GM12878 (cell line): ENCODE measurements around the gene TMPRSS6. TPM values are rescaled to one million over a fixed set of nuclear protein-coding genes. Genes with fewer than 3 reads are reported as not detected.

Experiments
- ATAC-seq: fragments of 200-7000 bp; cut with Tn5 transposase; 3 replicates; pipeline ENCODE4 v1.9.1; 2020; ENCODE audit warnings: mild to moderate bottlenecking, moderate library complexity
- BruUV-seq: library from RNA; stranded (reverse); fragments of 400-500 nt; replicated peaks from 2 replicates; lab custom pipeline; 2021; lab: Mats Ljungman, UMichigan
- CTCF ChIA-PET: fragments of 300-600 bp; sonication (Branson Sonifier 250); formaldehyde crosslinking; extraction: SDS; loops from one replicate; lab custom pipeline; 2021; ENCODE audit warnings: inconsistent platforms; lab: Yijun Ruan, JAX
- POLR2A ChIA-PET: fragments of 350-600 bp; formaldehyde crosslinking; extraction: SDS; loops from one replicate; lab custom pipeline; 2021; ENCODE audit warnings: inconsistent platforms; lab: Charles Lee
- RAD21 ChIA-PET: fragments of 300-600 bp; sonication (Branson Sonifier 250); formaldehyde crosslinking; loops from one replicate; lab custom pipeline; 2023; ENCODE audit warnings: antibody characterized with exemption; ENCODE audit not compliant: unreplicated experiment; lab: Charles Lee
- SMC1A ChIA-PET: fragments of 300-600 bp; sonication (Branson Sonifier 250); formaldehyde crosslinking; loops from one replicate; lab custom pipeline; 2023; ENCODE audit not compliant: unreplicated experiment, uncharacterized antibody; lab: Charles Lee
- DNase-seq: peaks from one replicate; pipeline ENCODE4 v3.0.0-alpha.2; 2011; ENCODE audit warnings: low read depth, low spot score
- FAIRE-seq: peaks from 3 replicates; lab custom pipeline; 2011; peaks lifted over from hg19 to GRCh38; lab: Jason Lieb, UNC
- H2AFZ ChIP-seq: 2 replicates; pipeline ENCODE4 v1.6.0; 2011; ENCODE audit warnings: low read depth, low read length, control low read depth; ENCODE audit not compliant: control insufficient read depth
- H3K27ac ChIP-seq: 2 replicates; pipeline ENCODE4 v1.5.1; 2011; ENCODE audit warnings: control low read depth; ENCODE audit not compliant: control insufficient read depth, insufficient read depth
- H3K27me3 ChIP-seq, 2 experiments: replicated peaks in 1 of 2; 2 replicates each; pipeline versions ENCODE4 v1.6.0 to v1.6.1; 2011; ENCODE audit warnings: low read length in 1 of 2; ENCODE audit not compliant: control insufficient read depth in 2 of 2, insufficient read depth in 2 of 2
- H3K36me3 ChIP-seq, 2 experiments: 2 replicates each; pipeline ENCODE4 v1.5.1; 2011; ENCODE audit warnings: low read length in 1 of 2; ENCODE audit not compliant: control insufficient read depth in 2 of 2, insufficient read depth in 2 of 2
- H3K4me1 ChIP-seq: 2 replicates; pipeline ENCODE4 v1.6.1; 2011; ENCODE audit warnings: mild to moderate bottlenecking, low read length, moderate library complexity, mixed read lengths; ENCODE audit not compliant: control insufficient read depth, insufficient read depth
- H3K4me2 ChIP-seq: 2 replicates; pipeline ENCODE4 v1.6.0; 2011; ENCODE audit warnings: control low read depth; ENCODE audit not compliant: control insufficient read depth, insufficient read depth
- H3K4me3 ChIP-seq: fragments of 200-600 bp; sonication (generic); 2 replicates; pipeline ENCODE4 v1.5.1; 2016
- H3K79me2 ChIP-seq: 2 replicates; pipeline ENCODE4 v1.6.0; 2011; ENCODE audit warnings: low read length; ENCODE audit not compliant: control insufficient read depth, insufficient read depth
- H3K9ac ChIP-seq: 2 replicates; pipeline ENCODE4 v1.8.0; 2011; ENCODE audit warnings: low read length, control low read depth, mixed read lengths; ENCODE audit not compliant: control insufficient read depth, insufficient read depth
- H3K9me3 ChIP-seq: replicated peaks from 3 replicates; pipeline ENCODE4 v1.5.1; 2011; ENCODE audit warnings: mild to moderate bottlenecking, low read length; ENCODE audit not compliant: control insufficient read depth, insufficient read depth
- H4K20me1 ChIP-seq: 2 replicates; pipeline ENCODE4 v1.6.0; 2011; ENCODE audit not compliant: control insufficient read depth, insufficient read depth
- CHD2 ChIP-seq: IDR thresholded peaks from 2 replicates; pipeline ENCODE4 v1.6.1; 2011; ENCODE audit warnings: low read depth, low read length, improper control_type of control experiment, borderline replicate concordance
- DPF2 ChIP-seq: fragments of 450-650 bp; IDR thresholded peaks from 2 replicates; pipeline ENCODE4 v1.6.1; 2017; ENCODE audit warnings: mild to moderate bottlenecking
- ETV6 ChIP-seq, 2 experiments: fragments of 450-650 bp in 1 of 2; IDR thresholded peaks in 1 of 2; conservative IDR thresholded peaks in 1 of 2; 2 replicates each; pipeline ENCODE4 v1.6.1; 2014; ENCODE audit warnings: antibody characterized with exemption in 1 of 2, borderline replicate concordance in 1 of 2, low read depth in 1 of 2, mild to moderate bottlenecking in 1 of 2, moderate library complexity in 1 of 2
- MLLT1 ChIP-seq: fragments of 450-650 bp; IDR thresholded peaks from 2 replicates; pipeline ENCODE4 v1.6.1; 2016; ENCODE audit warnings: mild to moderate bottlenecking
- NR2C1 ChIP-seq: fragments of 450-650 bp; IDR thresholded peaks from 2 replicates; pipeline ENCODE4 v1.6.1; 2017; ENCODE audit warnings: antibody characterized with exemption, mild to moderate bottlenecking, moderate library complexity
- PBX3 ChIP-seq: IDR thresholded peaks from 2 replicates; pipeline ENCODE4 v1.6.1; 2011; ENCODE audit warnings: mild to moderate bottlenecking, low read depth, low read length, moderate library complexity; ENCODE audit not compliant: insufficient replicate concordance
- RAD51 ChIP-seq: fragments of 450-650 bp; IDR thresholded peaks from 2 replicates; pipeline ENCODE4 v1.6.1; 2016; ENCODE audit warnings: moderate library complexity, mild to moderate bottlenecking, inconsistent platforms
- SMARCA5 ChIP-seq: fragments of 450-650 bp; IDR thresholded peaks from 2 replicates; pipeline ENCODE4 v1.6.1; 2017; ENCODE audit warnings: mild to moderate bottlenecking
- SREBF2 ChIP-seq: IDR thresholded peaks from 2 replicates; pipeline ENCODE4 v1.6.1; 2012; ENCODE audit warnings: mild to moderate bottlenecking, low read length
- STAT3 ChIP-seq: IDR thresholded peaks from 2 replicates; pipeline ENCODE4 v1.6.1; 2011; ENCODE audit warnings: low read depth, low read length, improper control_type of control experiment
- ZZZ3 ChIP-seq: IDR thresholded peaks from 2 replicates; pipeline ENCODE4 v1.6.1; 2011; ENCODE audit warnings: low read depth; ENCODE audit not compliant: control insufficient read depth, insufficient read length
- WGBS: methylation state at CpG from one replicate; pipeline ENCODE4 v1.1.6; 2016; ENCODE audit warnings: low lambda C conversion rate; ENCODE audit not compliant: insufficient replicate concordance, insufficient coverage; ENCODE audit errors: missing lambda C conversion rate; 5-methylcytosine and 5-hydroxymethylcytosine counted together
- in situ Hi-C: fragments of 300-500 bp; cut with MboI; formaldehyde crosslinking; loops from 9 replicates; pipeline ENCODE4 v1.14.3; 2018; ENCODE audit warnings: mixed read lengths
- intact Hi-C: fragments of 100-400 bp; cut with micrococcal nuclease; formaldehyde crosslinking; loops from one replicate; pipeline ENCODE4 v1.14.2; 2022; ENCODE audit not compliant: unreplicated experiment
- polyA plus RNA-seq, 11 experiments: library from polyadenylated mRNA; depleted of rRNA in 4 of 11; unstranded in 6 of 11; stranded (reverse) in 5 of 11; fragments of >200 nt; fragmentation: Nextera tagmentation in 4 of 11; fragmentation: Illumina TruSeq in 1 of 11; extraction: Ambion mirVana in 4 of 11; extraction: Trizol in 1 of 11; gene quantifications; 1 replicate in 1 of 11; 2 replicates in 10 of 11; pipeline versions ENCODE4 v1.2.1 to v1.2.3, GENCODE V29; 2011 to 2016; ENCODE audit warnings: inconsistent platforms in 2 of 11, missing spikeins in 2 of 11, low read depth in 1 of 11
- total RNA-seq, 4 experiments: library from RNA; depleted of rRNA in 3 of 4; stranded (reverse); fragments of >200 nt in 3 of 4; fragmentation: Illumina TruSeq in 1 of 4; extraction: Trizol in 1 of 4; gene quantifications; 2 replicates each; pipeline versions ENCODE4 v1.2.1 to v1.2.3, GENCODE V29; 2013 to 2021
- TF ChIP-seq, protein P1 (sequence below): IDR thresholded peaks from 2 replicates; pipeline ENCODE4 v1.6.1; 2012; ENCODE audit warnings: mild to moderate bottlenecking, low read depth, low read length
- TF ChIP-seq, protein P2 (sequence below): fragments of 450-650 bp; conservative IDR thresholded peaks from 2 replicates; pipeline ENCODE4 v1.6.1; 2017; ENCODE audit warnings: mild to moderate bottlenecking, moderate library complexity
- TF ChIP-seq, protein P3 (sequence below): IDR thresholded peaks from 2 replicates; pipeline ENCODE4 v1.6.1; 2011; ENCODE audit warnings: low read depth, low read length, improper control_type of control experiment, borderline replicate concordance

Gene TMPRSS6
- total and polyA plus RNA-seq, 10 of the 15 experiments (the other 5 are each of a cell fraction or from before 2014, with no cell fraction given), result 0.06 to 0.69 (median 0.19) TPM; not detected in 6

- no peak for TF ChIP-seq CHD2
- no peak for TF ChIP-seq SMARCA5
- no peak for TF ChIP-seq SREBF2
- no peak for TF ChIP-seq NR2C1
- no peak for TF ChIP-seq ZZZ3
- no peak for TF ChIP-seq STAT3
Measured at GRCh38 chr22:37043209-37043827, 66.2 kb downstream of the TMPRSS6 start (continued).

GRCh38 chr22:37039466-37039865, 70.0 kb downstream of the TMPRSS6 start:
- Histone ChIP-seq H3K79me2 (no peaks in the 10 kb centered on the region), H3K4me3 (no peak overlapping the region), H4K20me1 (no peaks in the 10 kb centered on the region), H3K27me3 (peaks cover 0 to 2% of the 10 kb centered on the region in 2 experiments; a peak in 2 of 4 replicates), H3K4me2 (no peak overlapping the region), H3K4me1 (no peaks in the 10 kb centered on the region), H3K9me3 (no peaks in the 10 kb centered on the region), H3K27ac (no peak overlapping the region), H2AFZ (no peak overlapping the region), H3K36me3 (no peaks in the 10 kb centered on the region), H3K9ac (no peak overlapping the region)
- WGBS, result 58% methylated on average over 2 of the region's 2 CpGs
- ChIA-PET POLR2A (interaction anchor here (0.7 kb wide), 1 partner anchor 1021 kb away, joined by 4 read pairs; no protein-coding TSS in a partner anchor), RAD21 (no interaction called here), SMC1A (no interaction called here), CTCF (no interaction called here)
- no TSS peak for BruUV-seq
- DNase-seq (no peak), FAIRE-seq (no peak), ATAC-seq (no peak)
- intact Hi-C loops (no loop called here), in situ Hi-C loops (no loop called here)
- TF ChIP-seq, protein P1, sequence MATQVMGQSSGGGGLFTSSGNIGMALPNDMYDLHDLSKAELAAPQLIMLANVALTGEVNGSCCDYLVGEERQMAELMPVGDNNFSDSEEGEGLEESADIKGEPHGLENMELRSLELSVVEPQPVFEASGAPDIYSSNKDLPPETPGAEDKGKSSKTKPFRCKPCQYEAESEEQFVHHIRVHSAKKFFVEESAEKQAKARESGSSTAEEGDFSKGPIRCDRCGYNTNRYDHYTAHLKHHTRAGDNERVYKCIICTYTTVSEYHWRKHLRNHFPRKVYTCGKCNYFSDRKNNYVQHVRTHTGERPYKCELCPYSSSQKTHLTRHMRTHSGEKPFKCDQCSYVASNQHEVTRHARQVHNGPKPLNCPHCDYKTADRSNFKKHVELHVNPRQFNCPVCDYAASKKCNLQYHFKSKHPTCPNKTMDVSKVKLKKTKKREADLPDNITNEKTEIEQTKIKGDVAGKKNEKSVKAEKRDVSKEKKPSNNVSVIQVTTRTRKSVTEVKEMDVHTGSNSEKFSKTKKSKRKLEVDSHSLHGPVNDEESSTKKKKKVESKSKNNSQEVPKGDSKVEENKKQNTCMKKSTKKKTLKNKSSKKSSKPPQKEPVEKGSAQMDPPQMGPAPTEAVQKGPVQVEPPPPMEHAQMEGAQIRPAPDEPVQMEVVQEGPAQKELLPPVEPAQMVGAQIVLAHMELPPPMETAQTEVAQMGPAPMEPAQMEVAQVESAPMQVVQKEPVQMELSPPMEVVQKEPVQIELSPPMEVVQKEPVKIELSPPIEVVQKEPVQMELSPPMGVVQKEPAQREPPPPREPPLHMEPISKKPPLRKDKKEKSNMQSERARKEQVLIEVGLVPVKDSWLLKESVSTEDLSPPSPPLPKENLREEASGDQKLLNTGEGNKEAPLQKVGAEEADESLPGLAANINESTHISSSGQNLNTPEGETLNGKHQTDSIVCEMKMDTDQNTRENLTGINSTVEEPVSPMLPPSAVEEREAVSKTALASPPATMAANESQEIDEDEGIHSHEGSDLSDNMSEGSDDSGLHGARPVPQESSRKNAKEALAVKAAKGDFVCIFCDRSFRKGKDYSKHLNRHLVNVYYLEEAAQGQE, result no peak
- TF ChIP-seq RAD51 (no peak), PBX3 (no peak), ETV6 (conservative IDR thresholded peaks at IDR 0.05 in 1 of 2, IDR thresholded peaks at IDR 0.05 in 1 of 2; ENCODE audit: borderline replicate concordance in 1 of 2, low read depth in 1 of 2) (no peak), MLLT1 (no peak), DPF2 (no peak)
- TF ChIP-seq, protein P2, sequence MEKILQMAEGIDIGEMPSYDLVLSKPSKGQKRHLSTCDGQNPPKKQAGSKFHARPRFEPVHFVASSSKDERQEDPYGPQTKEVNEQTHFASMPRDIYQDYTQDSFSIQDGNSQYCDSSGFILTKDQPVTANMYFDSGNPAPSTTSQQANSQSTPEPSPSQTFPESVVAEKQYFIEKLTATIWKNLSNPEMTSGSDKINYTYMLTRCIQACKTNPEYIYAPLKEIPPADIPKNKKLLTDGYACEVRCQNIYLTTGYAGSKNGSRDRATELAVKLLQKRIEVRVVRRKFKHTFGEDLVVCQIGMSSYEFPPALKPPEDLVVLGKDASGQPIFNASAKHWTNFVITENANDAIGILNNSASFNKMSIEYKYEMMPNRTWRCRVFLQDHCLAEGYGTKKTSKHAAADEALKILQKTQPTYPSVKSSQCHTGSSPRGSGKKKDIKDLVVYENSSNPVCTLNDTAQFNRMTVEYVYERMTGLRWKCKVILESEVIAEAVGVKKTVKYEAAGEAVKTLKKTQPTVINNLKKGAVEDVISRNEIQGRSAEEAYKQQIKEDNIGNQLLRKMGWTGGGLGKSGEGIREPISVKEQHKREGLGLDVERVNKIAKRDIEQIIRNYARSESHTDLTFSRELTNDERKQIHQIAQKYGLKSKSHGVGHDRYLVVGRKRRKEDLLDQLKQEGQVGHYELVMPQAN, result no peak
- TF ChIP-seq, protein P3, sequence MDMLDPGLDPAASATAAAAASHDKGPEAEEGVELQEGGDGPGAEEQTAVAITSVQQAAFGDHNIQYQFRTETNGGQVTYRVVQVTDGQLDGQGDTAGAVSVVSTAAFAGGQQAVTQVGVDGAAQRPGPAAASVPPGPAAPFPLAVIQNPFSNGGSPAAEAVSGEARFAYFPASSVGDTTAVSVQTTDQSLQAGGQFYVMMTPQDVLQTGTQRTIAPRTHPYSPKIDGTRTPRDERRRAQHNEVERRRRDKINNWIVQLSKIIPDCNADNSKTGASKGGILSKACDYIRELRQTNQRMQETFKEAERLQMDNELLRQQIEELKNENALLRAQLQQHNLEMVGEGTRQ, result no peak
